GM18951 (cell line): ENCODE results near the gene SIPA1L3.

Source experiments
- POLR2A ChIP-seq: IDR thresholded peaks from 4 replicates; pipeline ENCODE4 v1.6.1; 2011; ENCODE audit warnings: mild to moderate bottlenecking; ENCODE audit not compliant: insufficient read length, insufficient read depth; ENCODE audit errors: extremely low read depth
- in situ Hi-C: fragments of 300-500 bp; cut with MboI; formaldehyde crosslinking; loops from one replicate; pipeline ENCODE4 v1.12.0; 2022; ENCODE audit warnings: low sequenced_read_pairs, mixed read lengths, inconsistent platforms; ENCODE audit not compliant: unreplicated experiment

The SIPA1L3 gene

GRCh38 chr19:37977992-37978391 is 71.0 kb downstream of the SIPA1L3 start:
- in situ Hi-C loops, result loop anchor here (5.0 kb wide), 1 partner anchor 66 kb away; no protein-coding TSS in a partner anchor
- no peak for TF ChIP-seq POLR2A

- peak; percentile 32 for TF ChIP-seq POLR2A
- in situ Hi-C loops, result loop anchor here (5.0 kb wide), 1 partner anchor 67 kb away; no protein-coding TSS in a partner anchor
These were observed 72.6 kb downstream of the SIPA1L3 start for GRCh38 chr19:37979547-37980082.

GRCh38 chr19:37980419-37981170 is 73.6 kb downstream of the SIPA1L3 start:
- TF ChIP-seq POLR2A, result no peak

GRCh38 chr19:37981785-37982475 is 74.9 kb downstream of the SIPA1L3 start:
- TF ChIP-seq POLR2A, result no peak
- in situ Hi-C loops, result no loop called here

More at GRCh38 chr19:37980419-37981170, 73.6 kb downstream of the SIPA1L3 start:
- in situ Hi-C loops, result no loop called here

- TF ChIP-seq POLR2A, result no peak
- in situ Hi-C loops, result no loop called here
These were observed 75.6 kb downstream of the SIPA1L3 start for GRCh38 chr19:37982655-37983054.

GRCh38 chr19:37983153-37983552 is 76.1 kb downstream of the SIPA1L3 start:
- no peak for TF ChIP-seq POLR2A
- in situ Hi-C loops, result no loop called here

GRCh38 chr19:37983916-37984315 is 76.9 kb downstream of the SIPA1L3 start:
- TF ChIP-seq POLR2A, result no peak

GRCh38 chr19:37986048-37986750 is 79.2 kb downstream of the SIPA1L3 start:
- TF ChIP-seq POLR2A, result no peak
- in situ Hi-C loops, result no loop called here

More at GRCh38 chr19:37983916-37984315, 76.9 kb downstream of the SIPA1L3 start:
- in situ Hi-C loops, result no loop called here

- no peak for TF ChIP-seq POLR2A
- in situ Hi-C loops, result no loop called here
These were observed 80.6 kb downstream of the SIPA1L3 start for GRCh38 chr19:37987356-37988332.

- no peak for TF ChIP-seq POLR2A
- in situ Hi-C loops, result no loop called here
These were observed 82.0 kb downstream of the SIPA1L3 start for GRCh38 chr19:37988758-37989635.

GRCh38 chr19:37989855-37990254 is 82.8 kb downstream of the SIPA1L3 start:
- in situ Hi-C loops, result no loop called here
- TF ChIP-seq POLR2A, result no peak
